SIG-M5 treated with dmso at 0.1 percent for 504 hours (cell line): ENCODE measurements around the gene PRKCH.

Source experiments
- DNase-seq: peaks from one replicate; lab custom pipeline; 2025; ENCODE audit not compliant: unreplicated experiment; lab: John Stamatoyannopoulos, UW

The PRKCH gene

DNA sequence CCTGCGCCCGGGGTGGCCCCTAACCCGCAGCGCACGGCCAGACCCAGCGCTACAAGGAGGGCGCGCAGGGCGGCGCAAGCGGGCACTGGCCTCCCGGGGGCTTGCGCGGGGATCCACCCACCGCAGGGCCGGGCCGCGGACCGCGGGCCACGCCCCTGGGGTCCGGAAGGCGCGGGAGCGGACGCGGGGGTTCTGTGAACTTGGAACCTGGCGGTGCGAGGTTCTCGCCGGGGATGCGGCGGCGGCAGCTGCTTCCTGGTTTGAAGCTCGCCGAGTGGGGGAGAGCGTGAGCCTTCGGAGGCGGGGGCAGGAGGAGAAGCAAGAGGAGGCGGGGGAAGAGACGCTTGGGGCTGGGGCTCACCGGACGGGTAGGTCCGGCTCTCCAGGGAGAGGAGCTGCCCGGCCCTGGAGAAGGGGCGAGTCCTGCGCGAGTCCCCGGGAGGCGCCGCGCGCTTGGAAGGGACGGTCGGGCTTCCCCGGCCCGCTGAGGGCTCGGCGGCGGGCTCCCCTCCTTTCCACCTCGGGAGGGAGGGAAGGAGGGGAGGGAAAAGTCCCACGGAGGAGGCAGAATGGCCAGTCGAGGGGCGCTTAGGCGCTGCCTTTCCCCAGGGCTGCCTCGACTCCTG is at the start of gene PRKCH:
Gene PRKCH, plus strand, starts transcription at position 195 of the 626 bp plus-strand sequence. CDS start 523 bp downstream, outside the sequence.
- DNase-seq: peak; percentile 55

GRCh38 chr14:61277232-61277631 is 44.1 kb upstream of the PRKCH start:
- no peak for DNase-seq

DNA sequence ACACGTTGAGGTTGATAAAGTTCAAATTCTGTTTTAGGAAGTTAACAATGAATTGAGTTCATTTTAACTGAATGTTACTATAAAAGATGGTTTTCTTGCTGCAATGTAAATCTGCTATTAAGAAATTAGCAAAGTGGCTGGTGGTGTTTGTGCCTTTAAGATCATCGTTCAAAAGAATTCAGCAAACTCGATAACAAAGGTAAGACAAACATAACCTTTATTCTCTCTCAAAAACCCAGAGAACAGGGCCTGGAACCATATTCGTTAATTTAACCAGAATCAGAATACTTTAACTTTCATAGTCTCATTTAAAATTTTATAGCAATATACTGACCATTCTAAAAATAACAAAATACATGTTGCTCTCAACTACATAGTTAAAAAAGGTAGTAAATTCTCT is 43.6 kb upstream of the PRKCH start:
- DNase-seq: no peak

DNA sequence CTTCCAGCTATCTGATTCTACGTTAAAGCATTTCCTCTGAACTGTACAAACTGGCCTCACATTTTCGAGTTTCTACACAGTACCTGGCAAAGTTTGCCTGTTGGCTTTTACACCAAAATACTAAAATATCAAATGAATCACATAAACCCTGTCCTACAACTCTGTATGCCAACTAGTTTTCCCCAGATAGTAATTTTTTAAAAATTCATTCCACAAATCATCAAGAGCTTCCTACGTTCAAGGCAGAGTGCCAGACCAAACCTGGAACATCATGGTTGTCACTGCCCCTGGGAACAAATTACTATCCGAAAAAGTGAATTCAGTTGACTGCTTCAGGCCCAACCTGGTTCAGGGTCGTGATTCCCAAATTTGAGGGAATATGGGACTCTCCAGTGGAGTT is 42.3 kb upstream of the PRKCH start:
- no peak for DNase-seq

DNA sequence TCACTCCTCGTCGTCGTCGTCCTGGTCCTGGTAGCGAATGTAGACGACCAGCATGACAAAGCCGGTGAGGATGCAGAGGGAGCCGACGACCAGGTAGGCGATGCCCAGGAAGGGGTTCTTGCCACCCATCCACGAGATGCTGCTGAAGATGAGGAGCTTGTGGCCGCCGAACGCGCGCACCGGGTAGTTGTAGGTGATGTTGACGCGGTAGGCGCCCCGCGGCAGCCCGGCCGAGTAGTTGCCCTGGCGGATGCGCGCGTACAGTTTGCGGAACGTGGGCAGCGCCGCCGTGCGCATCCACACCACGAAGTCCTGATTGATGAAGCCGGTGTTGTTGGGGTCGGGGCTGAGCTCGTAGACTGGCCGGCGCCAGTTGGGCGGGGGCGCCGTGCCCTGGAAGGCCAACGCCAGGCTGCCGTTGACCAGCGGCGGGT is 41.3 kb upstream of the PRKCH start:
- no peak for DNase-seq

GRCh38 chr14:61280526-61281185 is 40.7 kb upstream of the PRKCH start:
- no peak for DNase-seq

GRCh38 chr14:61281186-61281947 is 40.0 kb upstream of the PRKCH start, which contains the start of gene TMEM30B:
TSS of gene TMEM30B (minus strand) at chr14:61281338. CDS start at chr14:61281147, 191 bp downstream.
- peak; percentile 63 for DNase-seq

- no peak for DNase-seq
These were observed 39.5 kb upstream of the PRKCH start for GRCh38 chr14:61281948-61282275.

DNA sequence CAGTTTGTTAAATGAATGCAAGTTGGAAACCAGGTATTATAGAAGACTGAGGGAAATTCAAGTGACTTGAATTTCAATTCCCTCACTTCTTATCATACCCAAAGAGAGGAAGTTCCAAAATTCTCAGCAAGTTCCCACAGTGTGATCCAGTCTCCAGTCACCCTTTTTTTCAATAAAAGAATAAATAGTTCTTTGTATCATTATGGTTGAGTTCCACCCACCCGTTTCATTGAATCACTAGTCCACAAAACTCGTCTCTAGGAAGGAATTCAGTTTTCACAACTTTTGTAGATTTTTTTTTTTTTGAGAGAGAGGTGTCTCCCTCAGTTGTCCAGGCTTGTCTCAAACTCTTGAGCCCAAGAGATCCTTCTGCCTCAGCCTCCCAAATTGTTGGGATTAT is 38.6 kb upstream of the PRKCH start:
- no peak for DNase-seq

- DNase-seq: no peak
These were observed 37.4 kb upstream of the PRKCH start for GRCh38 chr14:61284001-61284400.

DNA sequence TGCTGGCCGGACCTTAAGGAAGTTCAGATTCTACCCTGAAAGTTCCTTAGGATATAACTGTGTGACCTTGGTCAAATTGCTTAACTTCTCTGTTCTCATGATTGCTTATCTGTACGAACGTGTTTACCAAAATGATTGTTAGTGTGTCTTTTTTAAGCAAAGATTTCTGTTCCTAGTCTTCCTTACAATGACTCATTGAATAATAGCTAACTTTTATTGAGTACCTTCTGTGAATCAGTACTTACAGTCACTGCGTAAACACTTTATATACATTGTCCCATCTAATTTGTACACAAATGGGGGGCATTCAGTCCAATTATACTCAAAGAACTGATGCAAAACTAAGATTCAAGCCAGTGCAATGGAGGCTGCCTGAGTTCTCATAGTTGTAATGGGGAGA is 36.0 kb upstream of the PRKCH start:
- no peak for DNase-seq

GRCh38 chr14:61287196-61287595 is 34.2 kb upstream of the PRKCH start:
- DNase-seq: no peak

DNA sequence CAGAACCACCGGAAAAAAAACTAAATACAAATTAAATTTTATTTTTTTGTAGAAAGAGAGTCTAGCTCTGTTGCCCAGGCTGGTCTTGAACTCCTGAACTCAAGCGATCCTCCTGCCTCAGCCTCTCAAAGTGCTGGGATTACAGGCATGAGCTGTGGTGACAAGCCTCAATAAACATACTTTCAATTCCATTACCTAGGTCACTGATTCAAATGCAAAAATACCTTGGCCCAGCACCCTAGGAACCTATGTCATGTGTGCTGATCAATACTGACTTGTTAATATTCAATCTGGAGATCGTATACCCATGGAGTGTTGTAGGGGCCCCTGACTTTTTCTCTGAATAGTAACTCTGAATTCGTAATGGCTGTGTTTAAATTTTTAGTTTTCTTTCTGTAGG is 33.2 kb upstream of the PRKCH start:
- no peak for DNase-seq

DNA sequence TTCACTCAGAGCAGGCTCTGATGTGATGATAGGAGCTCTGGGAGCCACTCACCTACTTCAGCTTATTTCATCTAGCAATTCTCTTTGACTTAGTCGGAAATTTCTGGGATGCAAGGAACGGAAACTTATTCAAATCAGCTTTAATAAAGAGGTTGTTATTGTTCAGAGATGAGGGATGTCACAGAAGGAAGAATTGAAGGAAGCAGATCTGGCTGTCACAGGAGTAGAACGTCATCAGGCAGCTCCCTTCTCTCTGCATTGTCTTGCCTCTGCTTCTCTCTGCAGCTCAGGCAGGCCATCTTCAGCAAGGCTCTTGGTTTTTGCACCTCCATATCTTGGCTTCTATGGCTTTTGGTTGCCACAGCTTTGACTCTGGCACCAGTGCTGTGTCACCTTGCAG is 32.7 kb upstream of the PRKCH start:
- no peak for DNase-seq

GRCh38 chr14:61290701-61291100 is 30.7 kb upstream of the PRKCH start:
- DNase-seq: no peak

DNA sequence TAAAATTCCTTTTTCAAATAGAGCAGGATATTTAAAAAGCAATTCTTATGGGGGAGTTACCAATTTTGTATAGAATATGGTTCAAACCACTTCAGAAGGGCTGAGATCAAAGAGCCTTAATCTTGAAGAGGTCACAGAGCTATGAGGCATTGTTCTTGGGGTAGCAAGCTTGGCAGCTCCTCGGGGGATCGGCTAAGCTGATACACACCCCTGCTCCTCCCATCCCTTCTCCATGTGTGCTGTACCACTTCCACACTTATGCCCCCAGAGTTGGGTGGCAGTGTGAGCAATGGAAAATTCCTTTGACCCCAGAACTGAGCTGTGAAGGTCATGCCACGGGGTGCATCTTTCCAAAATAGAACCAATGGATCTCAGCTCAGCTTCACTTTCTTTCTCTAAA is 25.2 kb upstream of the PRKCH start:
- no peak for DNase-seq

DNA sequence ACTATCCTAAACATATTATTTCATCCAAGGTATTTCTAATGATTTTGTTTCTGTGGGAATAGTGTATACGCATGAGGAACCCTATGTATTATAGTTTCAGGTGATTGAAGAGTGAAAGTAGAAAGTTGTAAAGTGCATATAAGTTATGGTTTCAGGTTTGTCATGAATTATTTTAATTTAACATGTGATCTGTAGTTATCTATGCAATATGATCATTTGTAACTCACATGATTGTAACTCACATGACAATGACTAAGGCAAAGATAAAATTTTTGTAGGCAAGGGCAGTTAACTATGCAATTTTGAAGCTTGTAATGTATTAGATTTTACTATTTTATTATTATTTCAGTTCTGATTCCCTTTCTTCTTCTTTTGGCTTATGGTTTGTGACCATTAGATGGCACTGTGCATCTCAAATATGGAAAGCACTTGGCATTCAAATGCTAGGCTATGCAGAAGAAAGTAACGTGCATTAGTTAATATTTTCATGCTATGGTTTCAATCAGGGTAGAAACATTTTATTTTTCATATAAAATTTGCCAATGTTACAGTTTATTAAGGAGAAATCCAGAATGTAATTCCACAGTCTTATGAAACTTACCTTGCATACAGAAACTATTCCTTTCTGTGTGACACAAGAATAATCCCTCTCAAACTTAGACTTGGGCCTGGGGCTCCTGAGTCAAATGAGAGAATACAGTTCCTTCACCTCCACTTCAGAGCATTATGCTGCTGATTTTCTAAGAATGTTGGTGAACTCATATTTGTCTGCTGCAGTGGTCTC is 24.5 kb upstream of the PRKCH start:
- DNase-seq: peak; percentile 34

DNA sequence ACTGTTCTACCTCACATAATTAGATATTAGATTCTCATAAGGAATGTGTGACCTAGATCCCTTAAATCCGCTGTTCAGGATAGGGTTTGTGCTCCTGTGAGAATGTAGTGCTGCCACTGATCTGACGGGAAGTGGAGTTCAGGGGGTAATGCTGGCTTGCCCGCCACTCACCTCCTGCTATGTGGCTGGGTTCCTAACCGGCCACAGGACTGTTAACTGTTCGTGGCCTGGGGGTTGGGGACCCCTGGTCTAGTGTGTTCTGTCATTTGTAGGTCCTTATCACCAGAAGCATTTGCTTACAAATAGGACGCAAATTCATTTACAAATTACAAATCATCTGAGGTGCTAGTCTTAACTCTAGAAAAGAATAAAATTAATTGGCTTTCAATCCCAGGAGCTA is 23.8 kb upstream of the PRKCH start:
- DNase-seq: no peak

GRCh38 chr14:61298824-61299223 is 22.6 kb upstream of the PRKCH start:
- no peak for DNase-seq

- no peak for DNase-seq
These were observed 21.2 kb upstream of the PRKCH start for GRCh38 chr14:61300209-61300608.

DNA sequence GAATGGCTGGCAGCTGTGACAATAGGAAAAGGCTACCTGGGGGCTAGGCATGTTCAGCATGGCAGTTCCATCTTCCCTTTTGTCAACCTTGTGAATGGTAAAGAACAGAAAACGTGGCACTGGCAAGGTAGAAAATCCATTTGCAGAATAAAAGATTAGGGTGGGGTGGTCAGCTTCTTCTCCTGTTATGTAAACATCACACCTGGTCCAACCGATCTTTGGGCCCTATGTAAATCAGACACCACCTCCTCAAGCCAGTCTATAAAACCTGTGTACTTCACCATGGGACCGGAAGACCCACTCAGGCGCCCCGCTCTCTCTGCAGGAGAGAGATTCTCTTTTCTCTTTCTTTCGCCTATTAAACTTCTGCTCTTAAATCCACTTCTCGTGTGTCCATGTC is 20.6 kb upstream of the PRKCH start:
- DNase-seq: no peak
